ENCODE data around the gene MMUT.
"Not testable (repeated sequence)": the region's sequence is repeated elsewhere in the genome, so short reads cannot be mapped to it uniquely, and the experiment has no call there.

MMUT gene

GRCh38 chr6:49462927-49463611, at the start of gene MMUT, which contains the start of gene CENPQ:
MMUT (minus strand) TSS chr6:49463253; CDS start chr6:49459466, 3,787 bp downstream.
CENPQ (plus strand) TSS chr6:49463370; CDS start chr6:49470177, 6,807 bp downstream.
- peak; percentile 96 for DNase-seq (ENCODE audit: low spot score)

DNA sequence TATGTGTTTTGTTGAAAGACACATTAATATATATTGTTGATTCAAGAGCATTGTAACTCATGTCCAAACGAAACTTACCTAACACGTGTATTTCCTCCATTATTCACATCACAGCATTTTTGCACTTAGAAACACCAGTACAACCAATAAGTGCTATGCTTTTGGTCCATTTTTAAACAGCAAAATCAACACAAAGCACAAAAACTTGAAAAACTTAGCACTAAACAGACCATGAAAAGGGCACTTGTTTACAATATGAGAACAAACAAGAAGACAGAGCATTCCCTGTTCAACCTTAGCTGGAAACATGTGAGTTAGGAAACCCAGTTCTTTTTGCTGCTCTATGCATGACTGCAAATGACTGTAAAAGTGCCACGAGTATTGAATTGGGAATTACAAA, 46.3 kb upstream of the MMUT start:
- DNase-seq (ENCODE audit: low spot score), result no peak

DNA sequence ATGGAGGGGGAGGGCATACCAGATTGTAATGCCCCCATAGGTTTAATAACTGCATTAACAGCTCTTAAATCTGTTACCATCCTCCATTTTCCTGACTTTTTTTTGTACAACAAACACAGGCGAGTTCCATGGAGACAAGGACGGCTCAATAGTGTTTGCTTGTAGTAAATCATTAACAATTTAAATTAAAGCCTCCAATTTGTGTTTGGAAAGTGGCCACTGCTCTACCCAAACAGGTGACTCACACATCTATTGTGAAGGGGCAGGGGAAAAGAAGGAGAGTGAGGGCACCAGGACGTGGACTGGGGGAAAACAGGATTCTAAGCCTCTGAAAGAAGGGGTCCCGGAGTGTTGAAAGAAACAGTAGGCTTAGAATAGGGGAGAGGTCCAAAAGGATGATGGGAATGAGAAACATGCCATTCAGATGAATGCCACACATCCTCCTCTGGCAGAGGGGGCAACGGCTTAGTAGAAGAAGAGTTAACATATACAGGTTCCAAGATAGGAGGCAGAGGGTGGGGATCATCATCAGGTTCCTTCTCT, 43.6 kb upstream of the MMUT start:
- no peak for DNase-seq (ENCODE audit: low spot score)

GRCh38 chr6:49504666-49505065, 41.6 kb upstream of the MMUT start:
- DNase-seq (ENCODE audit: low spot score), result no peak

DNA sequence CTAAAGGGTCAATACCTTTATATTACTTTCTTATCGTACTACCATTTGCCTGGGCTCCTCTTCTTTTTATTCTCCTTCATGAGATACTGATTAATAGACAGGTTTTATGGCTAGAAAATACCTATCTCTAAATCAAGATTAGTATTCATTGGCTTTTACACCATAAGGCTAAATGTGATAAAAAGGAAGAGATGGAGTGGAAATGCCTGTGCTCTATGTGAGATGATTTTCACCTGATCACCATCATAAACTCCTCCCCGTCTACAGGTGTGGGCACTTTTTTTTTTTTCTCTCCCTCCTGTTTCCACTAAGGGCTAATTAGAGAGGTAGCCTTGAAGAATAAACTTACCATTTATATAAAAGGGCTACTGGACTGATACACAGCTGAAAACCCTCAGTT, 36.6 kb upstream of the MMUT start, which contains the start of gene GLYATL3:
TSS of gene GLYATL3 (plus strand) at position 301 of the 400 bp plus-strand sequence. CDS start 12,068 bp downstream, outside the sequence.
- DNase-seq (ENCODE audit: low spot score), result no peak

DNA sequence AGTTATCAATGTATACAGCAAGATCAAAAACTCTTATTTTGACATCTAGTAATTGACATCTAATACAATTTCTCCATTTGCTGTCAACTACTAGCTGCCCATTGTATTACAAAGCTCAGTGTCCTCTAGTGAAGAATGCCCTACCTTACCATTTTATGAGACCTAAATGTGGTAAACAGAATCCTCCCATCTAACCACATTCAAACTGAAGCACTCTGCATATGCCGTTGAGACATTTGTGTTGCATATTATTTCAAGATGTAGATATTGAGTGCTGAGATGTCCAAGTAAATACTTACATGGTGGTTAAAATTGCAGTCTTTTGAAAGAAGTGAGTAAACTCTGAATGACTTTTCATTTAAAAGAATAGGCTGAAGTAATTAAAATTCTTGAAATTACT, 36.1 kb upstream of the MMUT start:
- no peak for DNase-seq (ENCODE audit: low spot score)

DNA sequence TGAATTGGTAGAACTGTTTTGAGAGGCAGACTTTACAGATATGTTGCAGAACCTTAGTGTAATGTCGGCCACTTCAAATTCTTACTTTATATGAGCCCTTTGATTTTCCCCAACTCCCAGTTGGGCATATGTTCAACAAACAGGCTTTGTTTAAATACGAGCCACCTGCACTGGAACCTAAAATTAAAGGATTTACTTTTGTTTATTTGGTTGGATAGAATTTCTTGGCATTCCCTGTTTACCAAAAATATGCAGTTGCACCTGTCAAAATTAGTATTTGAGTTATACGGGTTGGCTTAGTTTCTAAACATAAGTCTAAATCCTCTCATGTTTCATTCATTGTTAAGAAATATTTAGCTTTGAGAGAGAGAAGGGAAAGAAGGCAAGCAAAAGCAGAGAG, 34.3 kb upstream of the MMUT start:
- DNase-seq (ENCODE audit: low spot score), result no peak

GRCh38 chr6:49490633-49491032, 27.6 kb upstream of the MMUT start:
- no peak for DNase-seq (ENCODE audit: low spot score)

DNA sequence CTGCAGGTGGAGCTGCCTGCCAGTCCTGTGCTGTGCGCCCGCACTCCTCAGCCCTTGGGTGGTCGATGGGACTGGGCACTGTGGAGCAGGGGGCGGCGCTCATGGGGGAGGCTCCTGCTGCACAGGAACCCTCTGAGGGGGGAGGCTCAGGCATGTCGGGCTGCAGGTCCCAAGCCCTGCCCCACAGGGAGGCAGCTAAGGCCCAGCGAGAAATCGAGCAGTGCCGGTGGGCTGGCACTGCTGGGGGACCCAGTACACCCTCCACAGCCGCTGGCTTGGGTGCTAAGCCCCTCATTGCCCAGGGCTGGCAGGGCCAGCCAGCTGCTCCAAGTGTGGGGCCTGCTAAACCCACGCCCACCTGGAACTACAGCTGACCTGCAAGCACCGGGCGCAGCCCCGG, 20.3 kb upstream of the MMUT start:
- not testable (repeated sequence) for DNase-seq (ENCODE audit: low spot score)

DNA sequence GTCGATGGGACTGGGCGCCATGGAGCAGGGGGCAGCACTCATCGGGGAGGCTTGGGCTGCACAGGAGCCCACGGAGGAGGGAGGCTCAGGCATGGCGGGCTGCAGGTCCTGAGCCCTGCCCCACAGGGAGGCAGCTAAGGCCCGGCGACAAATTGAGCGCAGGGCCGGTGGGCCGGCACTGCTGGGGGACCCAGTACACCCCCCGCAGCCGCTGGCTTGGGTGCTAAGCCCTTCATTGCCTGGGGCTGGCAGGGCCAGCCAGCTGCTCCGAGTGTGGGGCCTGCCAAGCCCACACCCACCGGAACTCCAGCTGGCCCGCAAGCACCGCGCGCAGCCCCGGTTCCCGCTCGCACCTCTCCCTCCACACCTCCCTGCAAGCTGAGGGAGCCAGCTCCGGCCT, 18.8 kb upstream of the MMUT start:
- not testable (repeated sequence) for DNase-seq (ENCODE audit: low spot score)

DNA sequence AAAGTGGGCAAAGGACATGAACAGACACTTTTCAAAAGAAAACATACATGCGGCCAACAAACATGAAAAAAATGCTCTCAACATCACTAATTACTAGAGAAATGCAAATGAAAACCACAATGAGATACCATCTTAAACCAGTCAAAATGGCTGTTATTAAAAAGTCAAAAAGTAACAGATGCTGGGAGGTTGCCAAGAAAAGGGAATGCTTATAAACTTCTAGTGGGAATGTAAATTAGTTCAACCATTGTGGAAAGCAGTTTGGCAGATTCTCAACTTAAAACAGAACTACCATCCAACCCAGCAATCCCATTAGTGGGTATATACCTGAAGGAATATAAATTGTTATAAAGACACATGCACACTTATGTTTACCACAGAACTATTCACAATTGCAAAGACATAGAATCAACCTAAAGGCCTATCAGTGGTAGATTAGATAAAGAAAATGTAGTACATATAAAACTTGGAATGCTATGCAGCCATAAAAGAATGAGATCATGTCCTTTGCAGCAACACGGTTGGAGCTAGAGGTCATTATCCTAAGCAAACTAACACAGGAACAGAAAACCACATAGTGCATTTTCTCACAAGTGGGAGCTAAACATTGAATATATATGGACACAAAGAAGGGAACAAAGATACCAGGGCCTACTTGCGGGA, 16.4 kb upstream of the MMUT start:
- no peak for DNase-seq (ENCODE audit: low spot score)

DNA sequence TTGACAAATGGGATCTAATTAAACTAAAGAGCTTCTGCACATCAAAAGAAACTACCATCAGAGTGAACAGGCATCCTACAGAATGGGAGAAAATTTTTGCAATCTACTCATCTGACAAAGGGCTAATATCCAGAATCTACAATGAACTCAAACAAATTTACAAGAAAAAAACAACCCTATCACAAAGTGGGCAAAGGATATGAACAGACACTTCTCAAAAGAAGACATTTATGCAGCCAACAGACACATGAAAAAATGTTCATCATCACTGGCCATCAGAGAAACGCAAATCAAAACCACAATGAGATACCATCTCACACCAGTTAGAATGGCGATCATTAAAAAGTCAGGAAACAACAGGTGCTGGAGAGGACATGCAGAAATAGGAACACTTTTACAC, 13.5 kb upstream of the MMUT start:
- not testable (repeated sequence) for DNase-seq (ENCODE audit: low spot score)

DNA sequence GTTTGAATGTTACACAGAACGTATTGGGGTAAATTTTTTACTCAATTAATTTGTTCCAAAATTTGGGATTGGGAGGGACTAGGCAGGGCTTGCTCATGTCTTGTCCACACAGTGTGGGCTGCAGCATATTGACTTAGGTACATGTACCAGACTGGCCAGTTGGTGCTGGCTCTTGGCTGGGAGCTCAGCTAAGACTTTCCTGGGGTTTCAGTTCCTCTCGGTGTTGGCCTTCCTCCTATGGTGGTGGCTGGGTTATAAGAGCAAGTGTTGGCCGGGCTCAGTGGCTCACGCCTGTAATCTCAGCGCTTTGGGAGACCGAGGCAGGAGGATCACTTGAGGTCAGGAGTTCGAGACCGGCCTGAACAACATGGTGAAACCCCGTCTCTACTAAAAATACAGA, 5.0 kb upstream of the MMUT start:
- DNase-seq (ENCODE audit: low spot score), result no peak

DNA sequence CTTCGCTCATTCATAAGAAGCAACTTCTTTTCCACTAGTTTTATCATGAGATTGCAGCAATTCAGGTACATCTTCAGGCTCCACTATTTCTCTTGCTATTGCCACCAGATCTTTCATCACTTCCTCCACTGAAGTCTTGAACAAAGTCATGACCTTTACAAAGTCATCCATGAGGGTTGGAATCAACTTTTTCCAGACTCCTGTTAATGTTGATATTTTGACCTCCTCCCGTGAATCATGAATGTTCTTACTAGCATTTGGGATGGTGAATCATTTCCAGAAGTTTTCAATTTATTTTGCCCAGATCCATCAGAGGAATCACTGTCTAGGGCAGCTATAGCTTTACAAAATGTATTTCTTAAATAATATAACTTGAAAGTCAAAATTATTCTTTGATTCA, 1.6 kb upstream of the MMUT start:
- DNase-seq (ENCODE audit: low spot score), result no peak

DNA sequence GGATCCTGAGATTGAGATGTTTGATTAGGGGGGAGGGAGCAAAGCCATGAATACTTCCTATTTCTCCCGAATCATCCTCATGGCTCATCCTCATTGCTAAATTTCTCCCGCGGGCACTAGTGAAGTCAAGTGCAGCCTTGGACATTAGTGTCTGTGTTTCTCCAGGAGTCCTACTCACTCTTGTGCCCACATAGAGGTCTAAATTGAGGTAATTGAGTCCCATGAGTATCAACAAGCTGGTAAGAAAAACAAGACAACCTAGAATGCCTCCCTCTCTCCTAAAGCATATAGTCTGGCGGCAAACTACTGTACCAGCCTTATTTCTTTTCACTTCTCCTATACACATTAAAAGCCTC, 537 bp upstream of the MMUT start:
- DNase-seq (ENCODE audit: low spot score), result no peak

DNA sequence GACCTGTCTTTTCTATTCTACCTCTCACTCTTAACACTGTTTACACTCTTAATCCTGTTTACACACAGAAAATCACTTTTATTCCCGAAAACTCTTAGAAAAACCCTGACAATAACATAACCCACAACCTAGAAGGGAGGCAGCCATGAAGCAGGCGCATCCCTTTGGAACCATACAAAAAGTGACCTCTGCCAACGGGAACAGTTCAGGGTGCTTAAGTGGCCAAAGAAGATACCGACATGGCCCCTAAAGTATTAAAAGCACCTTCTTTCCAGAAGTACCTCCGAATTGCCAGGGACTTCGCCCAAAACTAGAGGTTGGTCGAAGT, 490 bp downstream of the MMUT start:
- no peak for DNase-seq (ENCODE audit: low spot score)

- peak; percentile 8 for DNase-seq (ENCODE audit: low spot score)
Observed at GRCh38 chr6:49462071-49462470, 982 bp downstream of the MMUT start.

DNA sequence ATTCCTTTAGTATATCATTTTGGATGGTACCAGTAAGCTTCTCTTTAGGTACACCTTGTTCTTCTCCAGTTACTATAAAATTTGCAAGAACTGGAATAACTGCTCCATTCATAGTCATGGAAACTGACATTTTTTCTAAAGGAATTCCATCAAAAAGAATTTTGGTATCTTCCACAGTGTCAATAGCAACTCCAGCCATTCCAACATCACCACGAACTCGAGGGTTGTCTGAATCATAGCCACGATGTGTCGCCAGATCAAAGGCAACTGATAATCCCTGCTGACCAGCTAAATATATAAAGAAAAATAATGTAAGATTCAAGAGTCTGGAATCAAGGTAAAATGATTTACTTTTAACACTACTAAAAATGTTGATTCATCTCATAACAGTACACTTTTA, 5.3 kb downstream of the MMUT start:
- no peak for DNase-seq (ENCODE audit: low spot score)

- no peak for DNase-seq (ENCODE audit: low spot score)
Observed at GRCh38 chr6:49454787-49455709, 8.0 kb downstream of the MMUT start.

DNA sequence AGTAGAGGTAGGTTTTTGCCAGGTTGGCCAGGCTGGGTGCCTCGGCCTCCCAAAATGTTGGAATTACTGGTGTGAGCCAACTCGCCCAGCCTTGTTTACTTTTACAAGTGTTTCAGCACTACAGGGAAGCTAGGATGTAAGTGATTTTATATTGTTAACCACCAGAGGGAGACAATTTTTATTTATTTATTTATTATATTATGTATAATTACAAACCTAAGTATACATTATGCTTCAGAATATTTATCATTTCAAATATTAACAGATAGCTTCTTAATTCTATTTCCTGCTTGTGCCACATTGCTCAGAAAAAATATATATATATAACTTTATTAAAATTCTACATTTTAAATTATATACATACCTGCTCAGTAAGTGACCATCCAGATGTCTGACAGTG, 9.8 kb downstream of the MMUT start:
- DNase-seq (ENCODE audit: low spot score), result peak; percentile 29

DNA sequence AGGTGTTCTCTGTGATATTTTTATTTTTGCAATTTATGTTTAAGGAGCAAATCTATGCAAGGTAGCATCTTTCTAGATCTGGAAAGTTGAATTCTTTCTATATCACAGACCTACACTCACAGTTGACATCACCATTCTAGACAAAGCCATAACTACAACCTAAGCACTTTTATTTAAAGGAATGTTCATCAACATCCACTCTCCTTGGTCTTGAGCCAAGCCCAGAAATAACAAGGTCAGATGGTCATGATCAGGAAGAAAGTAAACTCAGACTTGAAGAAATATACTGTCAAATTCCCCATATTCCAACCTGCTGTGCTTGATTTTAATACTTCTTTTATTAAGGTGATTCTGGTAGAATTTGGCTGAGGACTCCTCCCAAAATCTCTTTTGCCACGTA, 32.2 kb downstream of the MMUT start:
- DNase-seq (ENCODE audit: low spot score), result no peak

DNA sequence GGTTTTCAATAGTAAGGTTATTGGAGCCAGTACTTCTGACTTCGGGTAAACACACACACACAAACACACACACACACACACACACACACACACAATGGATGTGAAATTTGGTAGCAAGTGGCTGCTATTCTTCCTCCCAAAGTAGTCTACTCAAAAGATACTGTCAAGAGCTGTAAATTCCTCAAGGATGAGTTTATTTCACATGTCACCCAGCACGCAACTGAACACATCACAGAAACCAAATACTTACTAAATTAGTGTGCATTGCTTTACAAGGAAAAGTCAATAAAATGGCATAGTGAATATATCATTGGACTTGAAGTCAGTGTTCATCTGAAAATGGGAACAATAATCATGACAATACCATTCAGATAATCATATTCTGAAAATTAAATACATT, 32.9 kb downstream of the MMUT start:
- DNase-seq (ENCODE audit: low spot score), result no peak

- no peak for DNase-seq (ENCODE audit: low spot score)
Observed at GRCh38 chr6:49423817-49424216, 39.2 kb downstream of the MMUT start.
